WTC11 (cell line): ENCODE measurements around the gene CCDC116. TPM values are rescaled to one million over a fixed set of nuclear protein-coding genes. Genes with fewer than 3 reads are reported as not detected.
"Not testable (repeated sequence)": the region's sequence is repeated elsewhere in the genome, so short reads cannot be mapped to it uniquely, and the experiment has no call there.

ENCODE experiments used
- ATAC-seq: fragments of 200-7000 bp; cut with Tn5 transposase; 2 replicates; pipeline ENCODE4 v1.10.0; 2021; ENCODE audit warnings: mild to moderate bottlenecking, moderate library complexity
- CTCF ChIA-PET: fragments of 300-600 bp; sonication (Branson Sonifier 250); formaldehyde crosslinking; loops from one replicate; lab custom pipeline; 2021; ENCODE audit warnings: antibody characterized with exemption; lab: Charles Lee
- POLR2A ChIA-PET: fragments of 350-600 bp; sonication (Branson Sonifier 250); formaldehyde crosslinking; loops from one replicate; lab custom pipeline; 2021; ENCODE audit warnings: antibody characterized with exemption; lab: Charles Lee
- DNase-seq: peaks from one replicate; pipeline ENCODE4 v3.0.0; 2021; ENCODE audit warnings: low spot score
- H3K27ac Mint-ChIP-seq: 2 replicates; pipeline ENCODE4 v1.8.0; 2021; ENCODE audit warnings: mixed read lengths
- H3K27me3 Mint-ChIP-seq: 2 replicates; pipeline ENCODE4 v1.8.0; 2021; ENCODE audit warnings: low read depth, mild to moderate bottlenecking, moderate library complexity, mixed read lengths
- H3K36me3 Mint-ChIP-seq: 2 replicates; pipeline ENCODE4 v1.8.0; 2021; ENCODE audit warnings: mixed read lengths
- H3K4me1 Mint-ChIP-seq: 2 replicates; pipeline ENCODE4 v1.8.0; 2022; ENCODE audit warnings: mixed read lengths
- H3K4me3 Mint-ChIP-seq: 2 replicates; pipeline ENCODE4 v1.8.0; 2021; ENCODE audit warnings: mild to moderate bottlenecking, moderate library complexity, mixed read lengths
- H3K9me3 Mint-ChIP-seq: 2 replicates; pipeline ENCODE4 v1.8.0; 2021; ENCODE audit warnings: mixed read lengths
- AFF4 ChIP-seq: sonication (generic); formaldehyde crosslinking; IDR thresholded peaks from 2 replicates; pipeline ENCODE4 v1.8.1; 2023; ENCODE audit warnings: mild to moderate bottlenecking, missing genetic modification reagents, borderline replicate concordance
- ATF2 ChIP-seq: sonication (generic); formaldehyde crosslinking; IDR thresholded peaks from 2 replicates; pipeline ENCODE4 v1.8.1; 2022; ENCODE audit warnings: low read depth, missing genetic modification reagents, borderline replicate concordance
- CREM ChIP-seq: sonication (generic); formaldehyde crosslinking; IDR thresholded peaks from 2 replicates; pipeline ENCODE4 v1.8.1; 2022; ENCODE audit warnings: mild to moderate bottlenecking, missing genetic modification reagents, moderate library complexity
- E2F5 ChIP-seq: sonication (generic); formaldehyde crosslinking; IDR thresholded peaks from 2 replicates; pipeline ENCODE4 v1.8.1; 2022; ENCODE audit warnings: mild to moderate bottlenecking, moderate library complexity, missing genetic modification reagents
- ESRRA ChIP-seq: sonication (generic); formaldehyde crosslinking; IDR thresholded peaks from 2 replicates; pipeline ENCODE4 v1.8.1; 2022; ENCODE audit warnings: mild to moderate bottlenecking, missing genetic modification reagents, borderline replicate concordance
- ETV6 ChIP-seq: sonication (generic); formaldehyde crosslinking; IDR thresholded peaks from 2 replicates; pipeline ENCODE4 v1.8.1; 2022; ENCODE audit warnings: mild to moderate bottlenecking, missing genetic modification reagents
- FOXK1 ChIP-seq: sonication (generic); formaldehyde crosslinking; IDR thresholded peaks from 2 replicates; pipeline ENCODE4 v1.8.0; 2022; ENCODE audit warnings: mild to moderate bottlenecking, moderate library complexity, missing genetic modification reagents
- IRF1 ChIP-seq: sonication (generic); formaldehyde crosslinking; IDR thresholded peaks from 2 replicates; pipeline ENCODE4 v1.8.0; 2023; ENCODE audit warnings: missing genetic modification reagents
- IRF2 ChIP-seq: sonication (generic); formaldehyde crosslinking; IDR thresholded peaks from 2 replicates; pipeline ENCODE4 v1.8.0; 2022; ENCODE audit warnings: low read depth, missing genetic modification reagents, borderline replicate concordance
- JUN ChIP-seq: sonication (generic); formaldehyde crosslinking; IDR thresholded peaks from 2 replicates; pipeline ENCODE4 v1.8.0; 2023; ENCODE audit warnings: mild to moderate bottlenecking, missing genetic modification reagents
- KAT7 ChIP-seq: sonication (generic); formaldehyde crosslinking; IDR thresholded peaks from 2 replicates; pipeline ENCODE4 v1.8.1; 2023; ENCODE audit warnings: missing genetic modification reagents, mild to moderate bottlenecking, borderline replicate concordance
- MLX ChIP-seq: sonication (generic); formaldehyde crosslinking; IDR thresholded peaks from 2 replicates; pipeline ENCODE4 v1.8.1; 2023; ENCODE audit warnings: mild to moderate bottlenecking, missing genetic modification reagents, moderate library complexity
- NR3C1 ChIP-seq: sonication (generic); formaldehyde crosslinking; conservative IDR thresholded peaks from 2 replicates; pipeline ENCODE4 v1.8.1; 2023; ENCODE audit warnings: low read depth, mild to moderate bottlenecking, missing genetic modification reagents
- OVOL2 ChIP-seq: fragments of 250-450 bp; sonication (Bioruptor Pico); IDR thresholded peaks from 2 replicates; pipeline ENCODE4 v1.9.0; 2021; ENCODE audit warnings: mild to moderate bottlenecking, borderline replicate concordance
- PREB ChIP-seq: sonication (generic); formaldehyde crosslinking; IDR thresholded peaks from 2 replicates; pipeline ENCODE4 v1.8.1; 2022; ENCODE audit warnings: mild to moderate bottlenecking, missing genetic modification reagents, moderate library complexity, borderline replicate concordance
- RORB ChIP-seq: fragments of 250-450 bp; sonication (Bioruptor Pico); IDR thresholded peaks from 2 replicates; pipeline ENCODE4 v1.9.0; 2021; ENCODE audit warnings: mild to moderate bottlenecking
- TEAD1 ChIP-seq: sonication (generic); formaldehyde crosslinking; IDR thresholded peaks from 2 replicates; pipeline ENCODE4 v1.8.0; 2022; ENCODE audit warnings: mild to moderate bottlenecking, missing genetic modification reagents
- TEAD4 ChIP-seq: sonication (generic); formaldehyde crosslinking; IDR thresholded peaks from 2 replicates; pipeline ENCODE4 v1.8.0; 2022; ENCODE audit warnings: mild to moderate bottlenecking, missing genetic modification reagents
- ZNF219 ChIP-seq: sonication (generic); formaldehyde crosslinking; IDR thresholded peaks from 2 replicates; pipeline ENCODE4 v1.8.0; 2023; ENCODE audit warnings: missing genetic modification reagents, mild to moderate bottlenecking, borderline replicate concordance
- ZNF396 ChIP-seq: fragments of 250-450 bp; sonication (Bioruptor Pico); IDR thresholded peaks from 2 replicates; pipeline ENCODE4 v1.8.0; 2021; ENCODE audit warnings: mild to moderate bottlenecking, moderate library complexity, borderline replicate concordance
- ZNF671 ChIP-seq: fragments of 250-450 bp; sonication (Bioruptor Pico); IDR thresholded peaks from 2 replicates; pipeline ENCODE4 v1.8.0; 2021; ENCODE audit warnings: mild to moderate bottlenecking
- total RNA-seq: library from RNA; stranded (reverse); gene quantifications from 3 replicates; pipeline ENCODE4 v1.2.3, GENCODE V29; 2021

Gene CCDC116
- total RNA-seq, 1 experiment from 2014 or later = 0.57 TPM

GRCh38 chr22:21635771-21636510 lies 3.4 kb downstream of the CCDC116 start (continued):
- TF ChIP-seq ATF2 (CRISPR knock-in tag) (no peak), NR3C1 (CRISPR knock-in tag) (no peak), ETV6 (CRISPR knock-in tag) (no peak), ZNF396 (CRISPR knock-in tag) (no peak)

GRCh38 chr22:21636629-21637218 lies 4.2 kb downstream of the CCDC116 start:
- H3K27ac Mint-ChIP-seq = no peak overlapping the region
- no peaks in the 10 kb centered on the region; the same call in 1 of the 2 replicates for H3K9me3 Mint-ChIP-seq
- H3K4me3 Mint-ChIP-seq = no peak overlapping the region
- H3K27me3 Mint-ChIP-seq = peaks cover 20% of the 10 kb centered on the region
- peaks cover 7% of the 10 kb centered on the region for H3K4me1 Mint-ChIP-seq
- CTCF ChIA-PET = interaction anchor here (0.6 to 2.3 kb wide), 2 partner anchors 9 to 10 kb away, joined by 4 to 9 read pairs; no protein-coding TSS in a partner anchor
- ATAC-seq = no peak
- no peaks in the 10 kb centered on the region for H3K36me3 Mint-ChIP-seq
- TF ChIP-seq ZNF219 (CRISPR knock-in tag) (no peak), TEAD1 (no peak), IRF2 (CRISPR knock-in tag) (no peak)
- POLR2A ChIA-PET = no interaction called here
- DNase-seq = no peak

GRCh38 chr22:21637450-21637849 lies 4.9 kb downstream of the CCDC116 start:
- CTCF ChIA-PET = not testable (repeated sequence)

GRCh38 chr22:21639359-21639758 lies 6.8 kb downstream of the CCDC116 start:
- DNase-seq (no peak), ATAC-seq (no peak)
- H3K27ac Mint-ChIP-seq = no peak overlapping the region
- peaks cover 11% of the 10 kb centered on the region for H3K36me3 Mint-ChIP-seq
- ChIA-PET POLR2A (no interaction called here), CTCF (interaction anchor here (0.9 to 1.5 kb wide), 2 partner anchors 7 to 10 kb away, joined by 3 to 7 read pairs; partner anchors contain the start of gene YDJC)
- H3K4me1 Mint-ChIP-seq = peaks cover 13% of the 10 kb centered on the region
- peaks cover 20% of the 10 kb centered on the region for H3K27me3 Mint-ChIP-seq
- H3K4me3 Mint-ChIP-seq = no peak overlapping the region
- H3K9me3 Mint-ChIP-seq = no peaks in the 10 kb centered on the region
- TF ChIP-seq MLX (CRISPR knock-in tag) (no peak), CREM (CRISPR knock-in tag) (no peak), ESRRA (CRISPR knock-in tag) (no peak), IRF1 (CRISPR knock-in tag) (no peak), TEAD4 (CRISPR knock-in tag) (no peak), JUN (no peak), ZNF671 (CRISPR knock-in tag) (no peak), RORB (CRISPR knock-in tag) (no peak), FOXK1 (CRISPR knock-in tag) (no peak), E2F5 (CRISPR knock-in tag) (no peak), OVOL2 (no peak), AFF4 (CRISPR knock-in tag) (no peak), PREB (CRISPR knock-in tag) (no peak), KAT7 (CRISPR knock-in tag) (no peak)

More at GRCh38 chr22:21637450-21637849, 4.9 kb downstream of the CCDC116 start:
- ATAC-seq, H3K9me3 Mint-ChIP-seq, H3K4me1 Mint-ChIP-seq, POLR2A ChIA-PET, DNase-seq, H3K4me3 Mint-ChIP-seq, H3K27ac Mint-ChIP-seq, H3K36me3 Mint-ChIP-seq: not testable (repeated sequence)
- peaks cover 20% of the 10 kb centered on the region for H3K27me3 Mint-ChIP-seq
